ENCODE measurements around the gene SLC30A4. TPM values are rescaled to one million over a fixed set of nuclear protein-coding genes. Genes with fewer than 3 reads are reported as not detected.

Gene SLC30A4
- total RNA-seq, 2 donors from 2014 or later, result 4.1 to 4.9 TPM

GRCh38 chr15:45481135-45481534 lies 41.4 kb downstream of the SLC30A4 start:
- H3K4me3 ChIP-seq, result no peak overlapping the region
- no peaks in the 10 kb centered on the region for H3K4me1 ChIP-seq
- DNase-seq (ENCODE audit: low spot score), result no peak
- H3K27ac ChIP-seq, result no peak overlapping the region
- no peak for TF ChIP-seq CTCF (IDR thresholded peaks at IDR 0.05)
- no peaks in the 10 kb centered on the region for H3K36me3 ChIP-seq
- no peaks in the 10 kb centered on the region for H3K27me3 ChIP-seq
- no peaks in the 10 kb centered on the region for H3K9me3 ChIP-seq

- no peak for DNase-seq (ENCODE audit: low spot score)
- H3K36me3 ChIP-seq, result no peaks in the 10 kb centered on the region
- H3K27me3 ChIP-seq, result no peaks in the 10 kb centered on the region
- no peak overlapping the region for H3K4me3 ChIP-seq
- no peaks in the 10 kb centered on the region for H3K4me1 ChIP-seq
- TF ChIP-seq CTCF (IDR thresholded peaks at IDR 0.05), result no peak
- H3K27ac ChIP-seq, result no peak overlapping the region
- H3K9me3 ChIP-seq, result no peaks in the 10 kb centered on the region
Measured at GRCh38 chr15:45476410-45476809, 46.1 kb downstream of the SLC30A4 start.

- H3K4me1 ChIP-seq, result no peaks in the 10 kb centered on the region
- no peak overlapping the region for H3K4me3 ChIP-seq
- no peak for TF ChIP-seq CTCF (IDR thresholded peaks at IDR 0.05)
- no peak for DNase-seq (ENCODE audit: low spot score)
- H3K27ac ChIP-seq, result no peak overlapping the region
- no peaks in the 10 kb centered on the region for H3K9me3 ChIP-seq
- no peaks in the 10 kb centered on the region for H3K27me3 ChIP-seq
- H3K36me3 ChIP-seq, result no peaks in the 10 kb centered on the region
Measured at GRCh38 chr15:45474799-45475198, 47.8 kb downstream of the SLC30A4 start.

- no peaks in the 10 kb centered on the region for H3K36me3 ChIP-seq
- H3K4me1 ChIP-seq, result no peaks in the 10 kb centered on the region
- DNase-seq (ENCODE audit: low spot score), result no peak
- no peak overlapping the region for H3K27ac ChIP-seq
- H3K4me3 ChIP-seq, result no peak overlapping the region
- no peaks in the 10 kb centered on the region for H3K27me3 ChIP-seq
- no peaks in the 10 kb centered on the region for H3K9me3 ChIP-seq
- TF ChIP-seq CTCF (IDR thresholded peaks at IDR 0.05), result no peak
Measured at GRCh38 chr15:45473068-45473467, 49.5 kb downstream of the SLC30A4 start.

- TF ChIP-seq CTCF (IDR thresholded peaks at IDR 0.05), result no peak
- H3K4me1 ChIP-seq, result no peaks in the 10 kb centered on the region
- H3K9me3 ChIP-seq, result no peaks in the 10 kb centered on the region
- H3K27ac ChIP-seq, result no peak overlapping the region
- DNase-seq (ENCODE audit: low spot score), result no peak
- H3K4me3 ChIP-seq, result no peak overlapping the region
- H3K36me3 ChIP-seq, result no peaks in the 10 kb centered on the region
- H3K27me3 ChIP-seq, result no peaks in the 10 kb centered on the region
Measured at GRCh38 chr15:45471151-45471550, 51.4 kb downstream of the SLC30A4 start.

GRCh38 chr15:45469441-45469840 lies 53.1 kb downstream of the SLC30A4 start:
- TF ChIP-seq CTCF (IDR thresholded peaks at IDR 0.05), result no peak

More at GRCh38 chr15:45469441-45469840, 53.1 kb downstream of the SLC30A4 start:
- Histone ChIP-seq H3K4me1 (no peaks in the 10 kb centered on the region), H3K27ac (no peak overlapping the region), H3K9me3 (no peaks in the 10 kb centered on the region), H3K36me3 (no peaks in the 10 kb centered on the region), H3K4me3 (no peak overlapping the region), H3K27me3 (no peaks in the 10 kb centered on the region)
- DNase-seq (ENCODE audit: low spot score), result no peak

Data from right atrium auricular region (tissue), 2 donors.